ENCODE data around the gene LILRA5.

- TF ChIP-seq AFF4 (CRISPR knock-in tag; IDR thresholded peaks at IDR 0.05; ENCODE audit: borderline replicate concordance) (no peak), SP1 (CRISPR knock-in tag; conservative IDR thresholded peaks at IDR 0.05) (no peak)
- TF ChIP-seq, protein P1, sequence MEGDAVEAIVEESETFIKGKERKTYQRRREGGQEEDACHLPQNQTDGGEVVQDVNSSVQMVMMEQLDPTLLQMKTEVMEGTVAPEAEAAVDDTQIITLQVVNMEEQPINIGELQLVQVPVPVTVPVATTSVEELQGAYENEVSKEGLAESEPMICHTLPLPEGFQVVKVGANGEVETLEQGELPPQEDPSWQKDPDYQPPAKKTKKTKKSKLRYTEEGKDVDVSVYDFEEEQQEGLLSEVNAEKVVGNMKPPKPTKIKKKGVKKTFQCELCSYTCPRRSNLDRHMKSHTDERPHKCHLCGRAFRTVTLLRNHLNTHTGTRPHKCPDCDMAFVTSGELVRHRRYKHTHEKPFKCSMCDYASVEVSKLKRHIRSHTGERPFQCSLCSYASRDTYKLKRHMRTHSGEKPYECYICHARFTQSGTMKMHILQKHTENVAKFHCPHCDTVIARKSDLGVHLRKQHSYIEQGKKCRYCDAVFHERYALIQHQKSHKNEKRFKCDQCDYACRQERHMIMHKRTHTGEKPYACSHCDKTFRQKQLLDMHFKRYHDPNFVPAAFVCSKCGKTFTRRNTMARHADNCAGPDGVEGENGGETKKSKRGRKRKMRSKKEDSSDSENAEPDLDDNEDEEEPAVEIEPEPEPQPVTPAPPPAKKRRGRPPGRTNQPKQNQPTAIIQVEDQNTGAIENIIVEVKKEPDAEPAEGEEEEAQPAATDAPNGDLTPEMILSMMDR (IDR thresholded peaks at IDR 0.05) = no peak
- TF ChIP-seq, protein P2, sequence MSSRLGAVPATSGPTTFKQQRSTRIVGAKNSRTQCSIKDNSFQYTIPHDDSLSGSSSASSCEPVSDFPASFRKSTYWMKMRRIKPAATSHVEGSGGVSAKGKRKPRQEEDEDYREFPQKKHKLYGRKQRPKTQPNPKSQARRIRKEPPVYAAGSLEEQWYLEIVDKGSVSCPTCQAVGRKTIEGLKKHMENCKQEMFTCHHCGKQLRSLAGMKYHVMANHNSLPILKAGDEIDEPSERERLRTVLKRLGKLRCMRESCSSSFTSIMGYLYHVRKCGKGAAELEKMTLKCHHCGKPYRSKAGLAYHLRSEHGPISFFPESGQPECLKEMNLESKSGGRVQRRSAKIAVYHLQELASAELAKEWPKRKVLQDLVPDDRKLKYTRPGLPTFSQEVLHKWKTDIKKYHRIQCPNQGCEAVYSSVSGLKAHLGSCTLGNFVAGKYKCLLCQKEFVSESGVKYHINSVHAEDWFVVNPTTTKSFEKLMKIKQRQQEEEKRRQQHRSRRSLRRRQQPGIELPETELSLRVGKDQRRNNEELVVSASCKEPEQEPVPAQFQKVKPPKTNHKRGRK (CRISPR knock-in tag; IDR thresholded peaks at IDR 0.05; ENCODE audit: borderline replicate concordance) = no peak
These were observed 955 bp downstream of the LILRA5 start for GRCh38 chr19:54312011-54312410.

Measured in WTC11 (cell line).